ENCODE data around the gene C12orf76.

- TF ChIP-seq CTCF (IDR thresholded peaks at IDR 0.05; ENCODE audit: low read depth, low read length) (0 out of 2 replicates have a peak, but pooled peaks have one; percentile 4), EZH2phosphoT487 (IDR thresholded peaks at IDR 0.05; ENCODE audit: low read depth) (no peak)
These were observed 52.4 kb downstream of the C12orf76 start, which contains the start of gene GIT2 for GRCh38 chr12:109995686-109996482.
